Fibroblast of pulmonary artery (primary cell): ENCODE measurements around the gene IWS1.

Experiments used
- DNase-seq: peaks from one replicate; pipeline ENCODE4 v3.0.0-alpha.2; 2010; ENCODE audit warnings: low read depth
- H3K4me3 ChIP-seq: replicated peaks from 2 replicates; pipeline ENCODE4 v1.5.1; 2011; ENCODE audit warnings: low read depth, mild to moderate bottlenecking, control low read depth, low read length, moderate library complexity
- CTCF ChIP-seq: IDR thresholded peaks from 2 replicates; pipeline ENCODE4 v1.5.1; 2011; ENCODE audit warnings: mild to moderate bottlenecking, control low read depth, low read length, inconsistent platforms; ENCODE audit errors: missing control alignments

The IWS1 gene

GRCh38 chr2:127479219-127479825, 47.0 kb downstream of the IWS1 start:
- H3K4me3 ChIP-seq, result no peak overlapping the region
- DNase-seq, result peak; percentile 82
- TF ChIP-seq CTCF, result peak; percentile 79

- no peak overlapping the region for H3K4me3 ChIP-seq
- DNase-seq, result no peak
Measured at GRCh38 chr2:127475788-127476187, 50.5 kb downstream of the IWS1 start.

GRCh38 chr2:127472268-127472667, 54.0 kb downstream of the IWS1 start:
- TF ChIP-seq CTCF, result no peak
- no peak overlapping the region for H3K4me3 ChIP-seq

More at GRCh38 chr2:127475788-127476187, 50.5 kb downstream of the IWS1 start:
- TF ChIP-seq CTCF, result no peak

GRCh38 chr2:127471286-127471988, 54.9 kb downstream of the IWS1 start:
- TF ChIP-seq CTCF, result no peak
- no peak overlapping the region for H3K4me3 ChIP-seq
- no peak for DNase-seq

More at GRCh38 chr2:127472268-127472667, 54.0 kb downstream of the IWS1 start:
- DNase-seq, result no peak

- H3K4me3 ChIP-seq, result no peak overlapping the region
- no peak for DNase-seq
- no peak for TF ChIP-seq CTCF
Measured at GRCh38 chr2:127469974-127470373, 56.3 kb downstream of the IWS1 start.

GRCh38 chr2:127469051-127469450, 57.2 kb downstream of the IWS1 start:
- no peak overlapping the region for H3K4me3 ChIP-seq
- no peak for TF ChIP-seq CTCF
- DNase-seq, result no peak

GRCh38 chr2:127465258-127465657, 61.0 kb downstream of the IWS1 start:
- no peak for TF ChIP-seq CTCF
- H3K4me3 ChIP-seq, result no peak overlapping the region
- no peak for DNase-seq
